KMS-11 (cell line): ENCODE results near the gene CCDC149.
"Not testable (repeated sequence)": the region's sequence is repeated elsewhere in the genome, so short reads cannot be mapped to it uniquely, and the experiment has no call there.

Source experiments
- H2AFZ ChIP-seq: fragments of 200-600 bp; sonication (generic); 2 replicates; pipeline ENCODE4 v1.6.1; 2016; ENCODE audit warnings: antibody characterized with exemption, mixed run types, low read depth
- H3K27ac ChIP-seq: fragments of 200-600 bp; sonication (generic); 2 replicates; pipeline ENCODE4 v1.6.1; 2016; ENCODE audit warnings: mild to moderate bottlenecking, mixed run types
- H3K27me3 ChIP-seq: fragments of 200-600 bp; sonication (generic); 2 replicates; pipeline ENCODE4 v1.6.1; 2017; ENCODE audit warnings: mild to moderate bottlenecking, low read depth, mixed run types, moderate library complexity; ENCODE audit not compliant: insufficient read depth
- H3K36me3 ChIP-seq: fragments of 200-600 bp; sonication (generic); 2 replicates; pipeline ENCODE4 v1.6.1; 2017; ENCODE audit warnings: mild to moderate bottlenecking, mixed run types; ENCODE audit not compliant: insufficient read depth
- H3K4me1 ChIP-seq: fragments of 200-600 bp; sonication (generic); 2 replicates; pipeline ENCODE4 v1.6.1; 2016; ENCODE audit warnings: mild to moderate bottlenecking, low read depth, mixed run types; ENCODE audit not compliant: poor library complexity, severe bottlenecking
- H3K4me2 ChIP-seq: fragments of 200-600 bp; sonication (generic); 2 replicates; pipeline ENCODE4 v1.7.0; 2016; ENCODE audit warnings: mild to moderate bottlenecking, mixed run types
- H3K4me3 ChIP-seq: fragments of 200-600 bp; sonication (generic); IDR thresholded peaks from 2 replicates; pipeline ENCODE4 v1.6.1; 2017; ENCODE audit warnings: low read depth, low read length, mixed read lengths; ENCODE audit not compliant: insufficient read depth
- H3K79me2 ChIP-seq: fragments of 200-600 bp; sonication (generic); 2 replicates; pipeline ENCODE4 v1.6.1; 2016; ENCODE audit warnings: low read depth, mixed run types; ENCODE audit not compliant: insufficient read depth
- H3K9ac ChIP-seq: fragments of 200-600 bp; sonication (generic); 2 replicates; pipeline ENCODE4 v1.6.1; 2016; ENCODE audit warnings: mild to moderate bottlenecking, mixed run types
- H4K20me1 ChIP-seq: fragments of 200-600 bp; sonication (generic); 2 replicates; pipeline ENCODE4 v1.6.1; 2016; ENCODE audit warnings: mild to moderate bottlenecking, mixed run types; ENCODE audit not compliant: insufficient read depth
- TF ChIP-seq, protein P1 (sequence below): fragments of 200-600 bp; sonication (generic); conservative IDR thresholded peaks from 2 replicates; pipeline ENCODE4 v1.6.1; 2017; ENCODE audit warnings: low read depth, mild to moderate bottlenecking, antibody characterized with exemption, low read length, moderate library complexity, mixed read lengths

CCDC149 gene

DNA sequence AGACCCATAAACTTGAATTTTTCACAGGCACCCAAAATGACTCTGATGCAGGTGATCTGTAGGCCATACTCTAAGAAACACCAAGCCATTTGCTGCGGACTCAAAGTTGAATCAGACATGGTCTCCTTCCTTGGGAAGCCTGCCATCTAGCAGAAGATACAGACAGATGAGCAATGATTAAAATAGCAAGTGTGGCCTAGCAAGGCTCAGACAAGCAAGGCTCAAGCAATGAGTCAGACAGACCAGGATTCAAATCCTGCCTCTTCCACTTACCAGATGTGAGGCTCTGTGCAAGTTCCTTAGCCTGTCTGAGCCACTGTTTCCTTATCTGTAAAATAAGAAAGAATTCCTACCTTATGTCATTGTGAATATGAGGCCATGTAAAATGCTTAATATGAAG, 2.3 kb downstream of the CCDC149 start:
- TF ChIP-seq, protein P1, sequence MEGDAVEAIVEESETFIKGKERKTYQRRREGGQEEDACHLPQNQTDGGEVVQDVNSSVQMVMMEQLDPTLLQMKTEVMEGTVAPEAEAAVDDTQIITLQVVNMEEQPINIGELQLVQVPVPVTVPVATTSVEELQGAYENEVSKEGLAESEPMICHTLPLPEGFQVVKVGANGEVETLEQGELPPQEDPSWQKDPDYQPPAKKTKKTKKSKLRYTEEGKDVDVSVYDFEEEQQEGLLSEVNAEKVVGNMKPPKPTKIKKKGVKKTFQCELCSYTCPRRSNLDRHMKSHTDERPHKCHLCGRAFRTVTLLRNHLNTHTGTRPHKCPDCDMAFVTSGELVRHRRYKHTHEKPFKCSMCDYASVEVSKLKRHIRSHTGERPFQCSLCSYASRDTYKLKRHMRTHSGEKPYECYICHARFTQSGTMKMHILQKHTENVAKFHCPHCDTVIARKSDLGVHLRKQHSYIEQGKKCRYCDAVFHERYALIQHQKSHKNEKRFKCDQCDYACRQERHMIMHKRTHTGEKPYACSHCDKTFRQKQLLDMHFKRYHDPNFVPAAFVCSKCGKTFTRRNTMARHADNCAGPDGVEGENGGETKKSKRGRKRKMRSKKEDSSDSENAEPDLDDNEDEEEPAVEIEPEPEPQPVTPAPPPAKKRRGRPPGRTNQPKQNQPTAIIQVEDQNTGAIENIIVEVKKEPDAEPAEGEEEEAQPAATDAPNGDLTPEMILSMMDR: no peak
- no peaks in the 10 kb centered on the region for H3K36me3 ChIP-seq

DNA sequence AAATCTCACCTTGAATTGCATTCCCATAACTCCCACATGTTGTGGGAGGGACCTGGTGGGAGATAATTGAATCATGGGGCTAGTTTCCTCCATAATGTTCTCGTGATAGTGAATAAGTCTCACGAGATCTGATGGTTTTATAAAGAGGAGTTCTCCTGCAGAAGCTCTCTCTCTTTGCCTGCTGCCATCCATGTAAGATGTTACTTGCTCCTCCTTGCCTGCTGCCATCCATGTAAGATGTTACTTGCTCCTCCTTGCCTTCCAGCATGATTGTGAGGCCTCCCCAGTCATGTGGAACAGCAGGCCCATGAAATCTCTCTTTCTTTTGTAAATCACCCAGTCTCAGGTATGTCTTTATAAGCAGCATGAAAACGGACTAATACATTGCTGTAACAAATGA, 3.2 kb downstream of the CCDC149 start:
- H3K36me3 ChIP-seq, H3K4me3 ChIP-seq: not testable (repeated sequence)

More for the DNA sequence above, 2.3 kb downstream of the CCDC149 start:
- Histone ChIP-seq H3K79me2 (no peaks in the 10 kb centered on the region), H2AFZ (no peak overlapping the region), H4K20me1 (no peaks in the 10 kb centered on the region), H3K4me3 (no peak overlapping the region), H3K4me1 (no peaks in the 10 kb centered on the region), H3K27me3 (no peaks in the 10 kb centered on the region), H3K27ac (no peak overlapping the region), H3K9ac (no peak overlapping the region), H3K4me2 (no peak overlapping the region)

DNA sequence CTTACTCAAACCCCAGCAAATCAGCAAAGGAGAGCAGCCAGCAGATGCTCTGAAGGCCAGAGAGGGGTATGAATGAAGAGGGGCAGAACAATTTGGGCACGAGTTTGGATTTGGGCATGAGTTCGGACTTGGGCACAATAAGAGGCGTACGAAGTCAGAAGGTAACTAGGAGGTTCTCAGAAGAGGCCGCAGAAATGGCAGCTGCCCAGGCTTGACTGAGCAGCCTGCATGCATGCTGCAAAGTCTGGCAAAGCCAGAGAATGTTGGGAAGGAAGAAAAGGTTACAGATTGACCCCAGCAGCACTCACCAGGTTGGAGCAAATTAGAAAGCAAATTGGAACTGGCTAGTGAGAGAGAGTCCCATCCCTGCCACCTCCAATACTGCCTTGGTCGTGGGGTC, 15.2 kb downstream of the CCDC149 start:
- H3K4me3 ChIP-seq: no peak overlapping the region
- no peak overlapping the region for H3K4me2 ChIP-seq
- H2AFZ ChIP-seq: no peak overlapping the region
- no peaks in the 10 kb centered on the region for H3K79me2 ChIP-seq
- TF ChIP-seq, protein P1: no peak
- no peaks in the 10 kb centered on the region for H4K20me1 ChIP-seq
- H3K27me3 ChIP-seq: no peaks in the 10 kb centered on the region
- H3K4me1 ChIP-seq: no peaks in the 10 kb centered on the region
- H3K36me3 ChIP-seq: no peaks in the 10 kb centered on the region
- no peak overlapping the region for H3K9ac ChIP-seq
- H3K27ac ChIP-seq: no peak overlapping the region

More for the DNA sequence above, 3.2 kb downstream of the CCDC149 start:
- H3K27ac ChIP-seq, H3K79me2 ChIP-seq, H3K27me3 ChIP-seq, H3K4me2 ChIP-seq, H2AFZ ChIP-seq, H4K20me1 ChIP-seq, H3K4me1 ChIP-seq, H3K9ac ChIP-seq: not testable (repeated sequence)

DNA sequence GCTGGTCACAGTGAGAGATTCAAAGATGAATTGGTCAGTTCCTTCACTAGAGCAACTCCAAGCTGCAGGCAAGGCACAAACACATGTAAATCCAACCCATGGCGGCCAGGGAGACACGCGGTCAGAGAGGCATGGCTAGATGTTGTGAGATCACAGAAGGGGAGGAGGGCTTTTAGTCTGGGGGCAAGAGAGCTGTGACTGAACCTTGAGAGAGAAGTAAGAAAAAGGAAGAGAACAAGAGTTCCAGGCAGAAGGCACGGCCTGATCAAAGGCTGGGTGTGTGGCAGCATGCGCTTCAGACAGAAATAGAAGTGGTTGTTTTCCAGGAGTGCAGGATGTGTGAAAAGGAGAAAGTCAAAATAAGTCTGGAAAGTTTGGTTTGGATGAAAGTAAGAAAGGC, 15.9 kb downstream of the CCDC149 start:
- TF ChIP-seq, protein P1: no peak
- no peak overlapping the region for H3K9ac ChIP-seq
- H3K27ac ChIP-seq: no peak overlapping the region
- H3K4me3 ChIP-seq: no peak overlapping the region
- H3K4me2 ChIP-seq: no peak overlapping the region
- H3K4me1 ChIP-seq: no peaks in the 10 kb centered on the region
- no peaks in the 10 kb centered on the region for H4K20me1 ChIP-seq
- H3K79me2 ChIP-seq: no peaks in the 10 kb centered on the region
- no peaks in the 10 kb centered on the region for H3K36me3 ChIP-seq
- H3K27me3 ChIP-seq: no peaks in the 10 kb centered on the region
- no peak overlapping the region for H2AFZ ChIP-seq

DNA sequence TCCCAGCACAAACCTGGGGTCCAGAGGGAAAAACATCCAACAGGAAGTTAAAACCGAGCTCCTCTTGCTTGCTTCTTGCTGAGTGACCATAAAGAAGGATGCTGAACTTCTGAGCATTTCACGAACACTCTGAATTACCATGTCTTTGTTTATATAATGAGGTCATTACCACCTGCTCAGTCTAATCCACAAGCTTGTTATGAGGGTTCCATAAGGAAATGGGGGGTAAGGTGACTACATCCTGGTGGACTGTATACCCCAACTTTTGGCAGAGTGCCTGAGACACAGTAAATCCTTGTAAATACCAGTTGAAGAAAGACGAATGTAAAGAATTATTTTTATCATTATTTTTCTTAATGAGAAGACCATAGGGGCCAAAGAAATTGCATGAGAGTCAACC, 16.8 kb downstream of the CCDC149 start:
- Histone ChIP-seq H3K9ac (no peak overlapping the region), H3K36me3 (no peaks in the 10 kb centered on the region), H3K4me3 (no peak overlapping the region), H3K4me1 (no peaks in the 10 kb centered on the region), H2AFZ (no peak overlapping the region), H4K20me1 (no peaks in the 10 kb centered on the region), H3K4me2 (no peak overlapping the region), H3K27me3 (no peaks in the 10 kb centered on the region), H3K27ac (no peak overlapping the region), H3K79me2 (no peaks in the 10 kb centered on the region)
- TF ChIP-seq, protein P1: no peak
